Measurements from ENCODE around the gene PHTF2.

PHTF2 gene

GRCh38 chr7:78002021-78002420, 203.4 kb downstream of the PHTF2 start:
- no peak for DNase-seq

DNA sequence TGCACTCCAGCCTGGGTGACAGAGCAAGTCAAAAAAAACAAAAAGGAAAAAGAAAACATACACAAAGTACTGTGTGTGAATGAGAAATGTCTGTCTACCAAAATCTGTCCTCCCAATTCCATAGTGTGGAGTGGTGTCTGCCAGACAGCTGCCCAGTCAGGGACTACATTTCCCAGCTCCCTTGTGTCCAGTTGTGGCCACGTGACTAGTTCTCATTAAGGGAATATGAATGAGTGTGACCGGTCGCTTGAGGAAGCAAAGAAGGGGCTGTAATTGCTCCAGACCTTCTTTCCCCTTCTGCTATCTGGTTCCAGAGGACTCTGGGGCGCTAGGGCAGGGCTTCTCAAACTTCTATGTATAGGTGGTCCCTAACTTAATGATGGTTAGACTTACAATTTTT, 204.1 kb downstream of the PHTF2 start:
- DNase-seq, result no peak

- DNase-seq, result no peak
Measured at GRCh38 chr7:78006063-78006755, 207.6 kb downstream of the PHTF2 start.
